ENCODE data around the gene CFI.

CFI gene

GRCh38 chr4:109735566-109736365, 66.0 kb downstream of the CFI start:
- no peak overlapping the region for H3K4me3 ChIP-seq (ENCODE audit: low read depth, low read length)
- TF ChIP-seq CTCF (conservative IDR thresholded peaks at IDR 0.05; ENCODE audit: low read depth, low read length) = no peak
- peak; percentile 41 for DNase-seq (ENCODE audit: low read depth)

- TF ChIP-seq CTCF (conservative IDR thresholded peaks at IDR 0.05; ENCODE audit: low read depth, low read length) = no peak
- H3K4me3 ChIP-seq (ENCODE audit: low read depth, low read length) = no peak overlapping the region
- DNase-seq (ENCODE audit: low read depth) = no peak
Observed at GRCh38 chr4:109733728-109734127, 68.1 kb downstream of the CFI start.

- TF ChIP-seq CTCF (conservative IDR thresholded peaks at IDR 0.05; ENCODE audit: low read depth, low read length) = no peak
- peak; percentile 56 for DNase-seq (ENCODE audit: low read depth)
- peak overlapping the region; percentile 89 for H3K4me3 ChIP-seq (ENCODE audit: low read depth, low read length)
Observed at GRCh38 chr4:109730619-109731545, 70.9 kb downstream of the CFI start.

- DNase-seq (ENCODE audit: low read depth) = peak; percentile 59
- no peak for TF ChIP-seq CTCF (conservative IDR thresholded peaks at IDR 0.05; ENCODE audit: low read depth, low read length)
- H3K4me3 ChIP-seq (ENCODE audit: low read depth, low read length) = peak within 1 kb of the TSS; percentile 89
Observed at GRCh38 chr4:109729718-109730618, 71.8 kb downstream of the CFI start, which contains the start of gene PLA2G12A. Gene PLA2G12A (minus strand): TSS chr4:109730070. CDS start chr4:109729809, 261 bp downstream.

GRCh38 chr4:109729117-109729717, 72.6 kb downstream of the CFI start:
- TF ChIP-seq CTCF (conservative IDR thresholded peaks at IDR 0.05; ENCODE audit: low read depth, low read length) = no peak

GRCh38 chr4:109728385-109728784, 73.4 kb downstream of the CFI start:
- no peak for DNase-seq (ENCODE audit: low read depth)
- peak overlapping the region; percentile 89 for H3K4me3 ChIP-seq (ENCODE audit: low read depth, low read length)
- no peak for TF ChIP-seq CTCF (conservative IDR thresholded peaks at IDR 0.05; ENCODE audit: low read depth, low read length)

More at GRCh38 chr4:109729117-109729717, 72.6 kb downstream of the CFI start:
- peak; percentile 40 for DNase-seq (ENCODE audit: low read depth)
- peak overlapping the region; percentile 89 for H3K4me3 ChIP-seq (ENCODE audit: low read depth, low read length)

Data from choroid plexus epithelial cell (primary cell).